Measurements from ENCODE around the gene RELL2.

- TF ChIP-seq CTCF (IDR thresholded peaks at IDR 0.05; ENCODE audit: poor library complexity) = no peak
- TF ChIP-seq EZH2 (IDR thresholded peaks at IDR 0.05; ENCODE audit: borderline replicate concordance) = no peak
- TF ChIP-seq EZH2phosphoT487 (IDR thresholded peaks at IDR 0.05; ENCODE audit: low read depth, severe bottlenecking, unreplicated experiment) = no peak
Observed at GRCh38 chr5:141634720-141635119, 2.1 kb upstream of the RELL2 start.

All from hepatocyte (in vitro differentiated cells).